ENCODE data around the gene UBE2Q2. TPM values are rescaled to one million over a fixed set of nuclear protein-coding genes. Genes with fewer than 3 reads are reported as not detected.

The UBE2Q2 gene
- total and polyA plus RNA-seq, 2 experiments from 2014 or later: 44.1 to 63.6 TPM

- TF ChIP-seq EZH2 (IDR thresholded peaks at IDR 0.05; ENCODE audit: insufficient read depth, poor library complexity, severe bottlenecking): no peak
- TF ChIP-seq EZH2phosphoT487 (IDR thresholded peaks at IDR 0.05; ENCODE audit: insufficient read depth, low read depth): no peak
- H3K9ac ChIP-seq: no peak overlapping the region
- peaks cover 2% of the 10 kb centered on the region; the same call in 1 of the 2 replicates for H3K4me1 ChIP-seq (ENCODE audit: insufficient read depth)
- no peak overlapping the region for H3K4me3 ChIP-seq
- no peaks in the 10 kb centered on the region for H3K9me2 ChIP-seq (ENCODE audit: insufficient read depth)
- no peaks in the 10 kb centered on the region for H3K27me3 ChIP-seq (replicated peaks; ENCODE audit: insufficient read depth)
- no peaks in the 10 kb centered on the region for H3K36me3 ChIP-seq (ENCODE audit: low read depth)
- no peaks in the 10 kb centered on the region for H3K9me3 ChIP-seq (ENCODE audit: low read depth)
- H4K20me1 ChIP-seq (ENCODE audit: insufficient read depth): no peaks in the 10 kb centered on the region
- H3K4me2 ChIP-seq (ENCODE audit: unreplicated experiment): no peak overlapping the region
- in situ Hi-C loops (cut with MboI): no loop called here
- H3K27ac ChIP-seq: no peak overlapping the region
- WGBS, 2 experiments (ENCODE audit: low coverage in 1 of 2, low lambda C conversion rate in 2 of 2, missing lambda C conversion rate in 2 of 2): 80 to 83% methylated on average over 8 of the region's 8 CpGs
- H2AFZ ChIP-seq: no peak overlapping the region
- no peaks in the 10 kb centered on the region for H3K79me2 ChIP-seq (ENCODE audit: insufficient read depth)
- DNase-seq: no peak
- H3F3A ChIP-seq (ENCODE audit: insufficient read depth): peaks cover 6% of the 10 kb centered on the region; the same call in 1 of the 2 replicates
These were observed 12.1 kb upstream of the UBE2Q2 start for GRCh38 chr15:75830910-75831805.

- H3K27ac ChIP-seq: no peak overlapping the region
- H4K20me1 ChIP-seq (ENCODE audit: insufficient read depth): no peaks in the 10 kb centered on the region
- no peaks in the 10 kb centered on the region for H3K9me2 ChIP-seq (ENCODE audit: insufficient read depth)
- H2AFZ ChIP-seq: no peak overlapping the region
- DNase-seq: no peak
- peaks cover 8% of the 10 kb centered on the region for H3K4me1 ChIP-seq (ENCODE audit: insufficient read depth)
- in situ Hi-C loops (cut with MboI): no loop called here
- no peak overlapping the region for H3K4me2 ChIP-seq (ENCODE audit: unreplicated experiment)
- H3K9me3 ChIP-seq (ENCODE audit: low read depth): no peaks in the 10 kb centered on the region
- H3K79me2 ChIP-seq (ENCODE audit: insufficient read depth): no peaks in the 10 kb centered on the region
- no peak overlapping the region for H3K9ac ChIP-seq
- 23 to 39% methylated on average over 1 of the region's 1 CpG for WGBS, 2 experiments (ENCODE audit: low coverage in 1 of 2, low lambda C conversion rate in 2 of 2, missing lambda C conversion rate in 2 of 2)
- H3F3A ChIP-seq (ENCODE audit: insufficient read depth): peaks cover 10% of the 10 kb centered on the region
- TF ChIP-seq EZH2phosphoT487 (IDR thresholded peaks at IDR 0.05; ENCODE audit: insufficient read depth, low read depth): no peak
- no peak for TF ChIP-seq EZH2 (IDR thresholded peaks at IDR 0.05; ENCODE audit: insufficient read depth, poor library complexity, severe bottlenecking)
- H3K36me3 ChIP-seq (ENCODE audit: low read depth): no peaks in the 10 kb centered on the region
- no peaks in the 10 kb centered on the region for H3K27me3 ChIP-seq (replicated peaks; ENCODE audit: insufficient read depth)
- H3K4me3 ChIP-seq: no peak overlapping the region
These were observed 11.5 kb upstream of the UBE2Q2 start for GRCh38 chr15:75831806-75832102.

GRCh38 chr15:75832114-75832513, 11.1 kb upstream of the UBE2Q2 start:
- Histone ChIP-seq H3K27ac (no peak overlapping the region), H3K79me2 (ENCODE audit: insufficient read depth) (no peaks in the 10 kb centered on the region), H3K27me3 (replicated peaks; ENCODE audit: insufficient read depth) (no peaks in the 10 kb centered on the region), H2AFZ (no peak overlapping the region), H4K20me1 (ENCODE audit: insufficient read depth) (no peaks in the 10 kb centered on the region), H3K4me1 (ENCODE audit: insufficient read depth) (peaks cover 11% of the 10 kb centered on the region), H3F3A (ENCODE audit: insufficient read depth) (peaks cover 14% of the 10 kb centered on the region), H3K4me3 (no peak overlapping the region), H3K9me2 (ENCODE audit: insufficient read depth) (no peaks in the 10 kb centered on the region), H3K9me3 (ENCODE audit: low read depth) (no peaks in the 10 kb centered on the region), H3K9ac (no peak overlapping the region), H3K4me2 (ENCODE audit: unreplicated experiment) (no peak overlapping the region), H3K36me3 (ENCODE audit: low read depth) (no peaks in the 10 kb centered on the region)
- no peak for DNase-seq
- 76 to 78% methylated on average over 3 of the region's 3 CpGs for WGBS, 2 experiments (ENCODE audit: low coverage in 1 of 2, low lambda C conversion rate in 2 of 2, missing lambda C conversion rate in 2 of 2)
- in situ Hi-C loops (cut with MboI): no loop called here
- no peak for TF ChIP-seq EZH2phosphoT487 (IDR thresholded peaks at IDR 0.05; ENCODE audit: insufficient read depth, low read depth)
- TF ChIP-seq EZH2 (IDR thresholded peaks at IDR 0.05; ENCODE audit: insufficient read depth, poor library complexity, severe bottlenecking): no peak

- no peaks in the 10 kb centered on the region for H3K9me2 ChIP-seq (ENCODE audit: insufficient read depth)
These were observed 9.2 kb upstream of the UBE2Q2 start for GRCh38 chr15:75834021-75834420.

More at GRCh38 chr15:75834021-75834420, 9.2 kb upstream of the UBE2Q2 start:
- no peaks in the 10 kb centered on the region for H3K79me2 ChIP-seq (ENCODE audit: insufficient read depth)
- in situ Hi-C loops (cut with MboI): no loop called here
- no peak for DNase-seq
- no peaks in the 10 kb centered on the region for H4K20me1 ChIP-seq (ENCODE audit: insufficient read depth)
- H3K9ac ChIP-seq: no peak overlapping the region
- H3K27ac ChIP-seq: no peak overlapping the region
- no peak overlapping the region for H3K4me3 ChIP-seq
- WGBS, 2 experiments (ENCODE audit: low coverage in 1 of 2, low lambda C conversion rate in 2 of 2, missing lambda C conversion rate in 2 of 2): 91 to 97% methylated on average over 2 of the region's 2 CpGs
- no peaks in the 10 kb centered on the region for H3K36me3 ChIP-seq (ENCODE audit: low read depth)
- H3K9me3 ChIP-seq (ENCODE audit: low read depth): no peaks in the 10 kb centered on the region
- peaks cover 16% of the 10 kb centered on the region for H3K4me1 ChIP-seq (ENCODE audit: insufficient read depth)
- no peak for TF ChIP-seq EZH2phosphoT487 (IDR thresholded peaks at IDR 0.05; ENCODE audit: insufficient read depth, low read depth)
- no peak for TF ChIP-seq EZH2 (IDR thresholded peaks at IDR 0.05; ENCODE audit: insufficient read depth, poor library complexity, severe bottlenecking)
- peaks cover 24% of the 10 kb centered on the region for H3F3A ChIP-seq (ENCODE audit: insufficient read depth)
- no peak overlapping the region for H2AFZ ChIP-seq
- H3K4me2 ChIP-seq (ENCODE audit: unreplicated experiment): no peak overlapping the region
- H3K27me3 ChIP-seq (replicated peaks; ENCODE audit: insufficient read depth): no peaks in the 10 kb centered on the region
